Measurements from ENCODE around the gene P4HA1.

DNA sequence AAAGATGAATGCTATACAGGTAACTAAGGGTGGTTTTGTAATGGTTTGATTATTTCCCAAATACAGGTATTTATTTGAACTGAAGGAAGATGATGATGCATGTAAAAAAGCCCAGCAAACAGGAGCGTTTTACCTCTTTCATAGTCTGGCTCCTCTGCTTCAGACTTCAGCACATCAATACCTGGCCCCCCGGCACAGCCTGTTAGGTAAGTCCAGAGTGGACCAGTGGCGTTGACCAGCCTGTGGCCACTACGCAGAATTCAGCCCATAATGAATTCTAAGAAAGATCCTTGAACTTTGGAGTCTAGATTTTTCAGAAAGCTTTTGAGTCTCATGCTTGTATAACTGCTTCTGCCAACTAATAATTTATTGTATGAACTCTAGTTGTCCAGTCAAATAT lies 23.3 kb upstream of the P4HA1 start:
- TF ChIP-seq, protein P1, sequence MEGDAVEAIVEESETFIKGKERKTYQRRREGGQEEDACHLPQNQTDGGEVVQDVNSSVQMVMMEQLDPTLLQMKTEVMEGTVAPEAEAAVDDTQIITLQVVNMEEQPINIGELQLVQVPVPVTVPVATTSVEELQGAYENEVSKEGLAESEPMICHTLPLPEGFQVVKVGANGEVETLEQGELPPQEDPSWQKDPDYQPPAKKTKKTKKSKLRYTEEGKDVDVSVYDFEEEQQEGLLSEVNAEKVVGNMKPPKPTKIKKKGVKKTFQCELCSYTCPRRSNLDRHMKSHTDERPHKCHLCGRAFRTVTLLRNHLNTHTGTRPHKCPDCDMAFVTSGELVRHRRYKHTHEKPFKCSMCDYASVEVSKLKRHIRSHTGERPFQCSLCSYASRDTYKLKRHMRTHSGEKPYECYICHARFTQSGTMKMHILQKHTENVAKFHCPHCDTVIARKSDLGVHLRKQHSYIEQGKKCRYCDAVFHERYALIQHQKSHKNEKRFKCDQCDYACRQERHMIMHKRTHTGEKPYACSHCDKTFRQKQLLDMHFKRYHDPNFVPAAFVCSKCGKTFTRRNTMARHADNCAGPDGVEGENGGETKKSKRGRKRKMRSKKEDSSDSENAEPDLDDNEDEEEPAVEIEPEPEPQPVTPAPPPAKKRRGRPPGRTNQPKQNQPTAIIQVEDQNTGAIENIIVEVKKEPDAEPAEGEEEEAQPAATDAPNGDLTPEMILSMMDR (IDR thresholded peaks at IDR 0.05), result no peak
- no peak for TF ChIP-seq POLR2A (IDR thresholded peaks at IDR 0.05)
